Natural killer cell (primary cell): ENCODE data around the gene UBTD1. TPM values are rescaled to one million over a fixed set of nuclear protein-coding genes. Genes with fewer than 3 reads are reported as not detected.

Experiments used
- ATAC-seq, 3 donors: fragments of 150-1000 bp in 2 of 3; fragments of 200-7000 bp in 1 of 3; cut with Tn5 transposase; 1 replicate in 1 of 3; 2 replicates in 2 of 3; pipeline ENCODE4 v1.10.0; 2021; ENCODE audit warnings: mild to moderate bottlenecking in 2 of 3, moderate library complexity in 2 of 3
- DNase-seq, 2 donors: peaks; one replicate each; pipeline versions ENCODE4 v3.0.0 to v3.0.0-alpha.2; 2013 to 2021; ENCODE audit warnings: mixed read lengths in 1 of 2
- H3K27ac ChIP-seq: one replicate; pipeline ENCODE4 v1.5.1; 2013; ENCODE audit warnings: mild to moderate bottlenecking, low read length
- H3K27me3 ChIP-seq: one replicate; pipeline ENCODE4 v1.6.1; 2013; ENCODE audit warnings: low read length; ENCODE audit not compliant: control insufficient read depth, insufficient read depth
- H3K36me3 ChIP-seq: one replicate; pipeline ENCODE4 v1.6.1; 2013; ENCODE audit warnings: low read length; ENCODE audit not compliant: control insufficient read depth, insufficient read depth
- H3K4me1 ChIP-seq: one replicate; pipeline ENCODE4 v1.6.1; 2013; ENCODE audit warnings: low read length; ENCODE audit not compliant: control insufficient read depth, insufficient read depth
- H3K4me3 ChIP-seq: one replicate; pipeline ENCODE4 v1.5.1; 2013; ENCODE audit warnings: low read length
- H3K9me3 ChIP-seq: one replicate; pipeline ENCODE4 v1.6.1; 2013; ENCODE audit warnings: low read length; ENCODE audit not compliant: control insufficient read depth, insufficient read depth
- H3K27ac Mint-ChIP-seq, 2 donors: one replicate each; pipeline ENCODE4 v1.8.0; 2022; ENCODE audit warnings: mild to moderate bottlenecking in 2 of 2, mixed read lengths in 2 of 2, moderate library complexity in 1 of 2
- H3K27me3 Mint-ChIP-seq, 2 donors: one replicate each; pipeline ENCODE4 v1.8.0; 2022; ENCODE audit warnings: low read depth in 2 of 2, mixed read lengths in 2 of 2
- H3K36me3 Mint-ChIP-seq: one replicate; pipeline ENCODE4 v1.8.0; 2022; ENCODE audit warnings: mixed read lengths
- H3K4me1 Mint-ChIP-seq, 2 donors: one replicate each; pipeline ENCODE4 v1.8.0; 2022; ENCODE audit warnings: mixed read lengths in 2 of 2
- H3K4me3 Mint-ChIP-seq: one replicate; pipeline ENCODE4 v1.8.0; 2022; ENCODE audit warnings: mild to moderate bottlenecking, moderate library complexity, mixed read lengths
- H3K9me3 Mint-ChIP-seq, 2 donors: one replicate each; pipeline ENCODE4 v1.8.0; 2022; ENCODE audit warnings: mixed read lengths in 2 of 2
- CTCF ChIP-seq: fragments of 200-600 bp; IDR thresholded peaks from one replicate; pipeline ENCODE4 v1.8.0; 2022; ENCODE audit warnings: antibody characterized with exemption
- WGBS: methylation state at CpG from one replicate; pipeline ENCODE4 v1.1.7; 2013; ENCODE audit warnings: missing lambda C conversion rate; ENCODE audit not compliant: insufficient coverage; 5-methylcytosine and 5-hydroxymethylcytosine counted together
- intact Hi-C: fragments of 100-400 bp; cut with micrococcal nuclease; formaldehyde crosslinking; loops from one replicate; pipeline ENCODE4 v1.14.2; 2022
- total RNA-seq, 4 donors: library from RNA; stranded (reverse); fragments of 120-200 nt in 1 of 4; gene quantifications; one replicate each; pipeline versions ENCODE4 v1.2.3 to v1.2.4, GENCODE V29; 2013 to 2022

UBTD1 gene
- total RNA-seq, 3 donors from 2014 or later (not counting 1 experiment from before 2014, with no cell fraction given), result 0.70 to 1.1 (median 0.75) TPM

DNA sequence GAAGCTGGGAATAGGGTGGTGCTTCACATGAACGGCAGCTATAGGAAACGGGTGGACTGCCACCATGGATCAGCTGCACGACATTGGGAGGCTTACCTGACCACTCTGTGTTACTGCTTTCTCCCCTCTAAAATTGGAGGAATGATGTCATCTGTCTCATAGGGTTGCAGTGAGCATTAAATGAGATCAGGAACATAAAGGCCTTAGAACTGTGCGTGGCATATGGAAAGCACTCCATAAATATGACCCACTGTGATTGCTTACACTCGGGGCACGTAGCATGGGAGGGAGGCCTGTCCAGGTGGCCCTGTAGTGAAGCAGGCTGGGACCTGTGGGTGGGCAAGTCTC, 100.5 kb downstream of the UBTD1 start:
- no peak for DNase-seq
- Histone ChIP-seq H3K36me3 (no peaks in the 10 kb centered on the region), H3K9me3 (no peaks in the 10 kb centered on the region), H3K27me3 (no peaks in the 10 kb centered on the region), H3K4me1 (no peaks in the 10 kb centered on the region), H3K4me3 (no peak overlapping the region), H3K27ac (no peak overlapping the region)
- H3K27me3 Mint-ChIP-seq, result peaks cover 0 to 2% of the 10 kb centered on the region in 2 donors
- H3K4me3 Mint-ChIP-seq, result no peak overlapping the region
- intact Hi-C loops, result no loop called here
- H3K36me3 Mint-ChIP-seq, result no peaks in the 10 kb centered on the region
- no peak for TF ChIP-seq CTCF
- H3K4me1 Mint-ChIP-seq, result no peaks in the 10 kb centered on the region
- H3K9me3 Mint-ChIP-seq, result no peaks in the 10 kb centered on the region
- no peak overlapping the region for H3K27ac Mint-ChIP-seq
- WGBS, result 93% methylated on average over 6 of the region's 6 CpGs
- no peak for ATAC-seq

- 100% methylated on average over 1 of the region's 1 CpG for WGBS
- intact Hi-C loops, result no loop called here
- Mint-ChIP-seq H3K4me3 (no peak overlapping the region), H3K27me3 (peaks cover 0 to 2% of the 10 kb centered on the region in 2 donors), H3K36me3 (no peaks in the 10 kb centered on the region), H3K27ac (no peak overlapping the region), H3K4me1 (no peaks in the 10 kb centered on the region), H3K9me3 (no peaks in the 10 kb centered on the region)
- Histone ChIP-seq H3K27me3 (no peaks in the 10 kb centered on the region), H3K36me3 (no peaks in the 10 kb centered on the region), H3K9me3 (no peaks in the 10 kb centered on the region), H3K4me3 (no peak overlapping the region), H3K27ac (no peak overlapping the region), H3K4me1 (no peaks in the 10 kb centered on the region)
- TF ChIP-seq CTCF, result no peak
- DNase-seq (no peak), ATAC-seq (no peak)
Measured at GRCh38 chr10:97600616-97601015, 101.9 kb downstream of the UBTD1 start.

DNA sequence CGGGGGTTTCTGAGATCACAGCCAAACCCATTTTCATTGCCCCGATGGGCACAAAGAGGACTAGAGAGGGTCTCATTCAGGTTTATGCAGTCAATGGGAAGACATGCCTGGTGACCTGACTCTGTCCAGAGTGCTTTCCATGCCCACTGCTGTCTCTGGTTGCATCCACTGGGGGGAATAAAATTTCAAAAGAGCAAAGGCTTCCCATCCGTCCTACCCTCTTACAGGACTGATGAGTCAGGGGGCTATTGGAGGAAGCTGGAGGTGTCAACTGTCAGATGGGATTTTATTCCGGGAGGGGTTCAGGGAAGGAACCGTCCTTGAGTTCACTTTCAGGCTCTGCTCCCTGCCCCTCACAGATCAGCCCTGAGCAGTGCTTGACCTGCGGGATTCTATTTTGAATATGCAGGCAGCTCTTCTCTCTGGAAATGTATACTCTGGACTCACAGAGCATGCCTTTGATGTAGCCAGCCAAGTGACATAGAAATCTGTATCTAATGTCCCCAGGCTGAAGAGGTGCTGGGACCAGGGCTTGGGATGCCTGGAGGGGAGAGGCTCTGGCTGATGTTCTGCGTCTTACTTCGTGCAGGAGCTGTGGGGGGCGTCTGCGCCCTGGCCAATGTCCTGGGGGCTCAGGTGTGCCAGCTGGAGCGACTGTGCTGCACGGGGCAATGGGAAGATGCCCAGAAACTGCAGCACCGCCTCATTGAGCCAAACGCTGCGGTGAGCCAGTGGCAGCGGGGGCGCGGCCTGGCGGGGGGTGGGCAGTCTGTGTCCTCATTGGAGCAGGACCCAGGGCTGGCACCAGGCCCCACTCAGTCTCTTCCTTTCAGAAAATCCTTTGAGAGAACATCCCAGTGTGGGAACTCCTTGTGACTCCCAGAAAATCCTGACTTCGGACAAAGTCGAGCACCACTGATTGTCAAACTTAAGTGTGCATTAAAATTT, 102.8 kb downstream of the UBTD1 start:
- H3K36me3 Mint-ChIP-seq, result no peaks in the 10 kb centered on the region

More for the DNA sequence above, 102.8 kb downstream of the UBTD1 start:
- DNase-seq (no peak), ATAC-seq (no peak)
- Histone ChIP-seq H3K4me3 (no peak overlapping the region), H3K27ac (no peak overlapping the region), H3K4me1 (no peaks in the 10 kb centered on the region), H3K9me3 (no peaks in the 10 kb centered on the region), H3K36me3 (no peaks in the 10 kb centered on the region), H3K27me3 (no peaks in the 10 kb centered on the region)
- 90% methylated on average over 20 of the region's 21 CpGs for WGBS
- Mint-ChIP-seq H3K4me1 (no peaks in the 10 kb centered on the region), H3K4me3 (no peak overlapping the region), H3K27me3 (no peaks in the 10 kb centered on the region), H3K27ac (no peak overlapping the region), H3K9me3 (no peaks in the 10 kb centered on the region)
- intact Hi-C loops, result no loop called here
- no peak for TF ChIP-seq CTCF
